Ishikawa (cell line): ENCODE results near the gene CAMK1G.

Source experiments
- CEBPB ChIP-seq: IDR thresholded peaks from 2 replicates; pipeline ENCODE4 v1.6.1; 2012
- EP300 ChIP-seq: IDR thresholded peaks from 2 replicates; pipeline ENCODE4 v1.6.1; 2012; ENCODE audit warnings: borderline replicate concordance
- MAX ChIP-seq: IDR thresholded peaks from 2 replicates; pipeline ENCODE4 v1.6.1; 2012
- NFIC ChIP-seq: IDR thresholded peaks from 2 replicates; pipeline ENCODE4 v1.6.1; 2012
- RAD21 ChIP-seq: IDR thresholded peaks from 2 replicates; pipeline ENCODE4 v1.6.1; 2012; ENCODE audit warnings: low read depth
- TAF1 ChIP-seq: IDR thresholded peaks from 2 replicates; pipeline ENCODE4 v1.6.1; 2012; ENCODE audit warnings: low read depth, mild to moderate bottlenecking
- TCF12 ChIP-seq: IDR thresholded peaks from 2 replicates; pipeline ENCODE4 v1.6.1; 2012; ENCODE audit warnings: low read depth
- TEAD4 ChIP-seq: IDR thresholded peaks from 2 replicates; pipeline ENCODE4 v1.6.1; 2012
- USF1 ChIP-seq: IDR thresholded peaks from 2 replicates; pipeline ENCODE4 v1.6.1; 2012
- YY1 ChIP-seq: IDR thresholded peaks from 2 replicates; pipeline ENCODE4 v1.6.1; 2012; ENCODE audit warnings: low read depth
- ZBTB7A ChIP-seq: IDR thresholded peaks from 2 replicates; pipeline ENCODE4 v1.6.1; 2012; ENCODE audit warnings: low read depth

GRCh38 chr1:209609041-209609790 lies 25.7 kb downstream of the CAMK1G start:
- TF ChIP-seq CEBPB (no peak), ZBTB7A (no peak), TAF1 (no peak), MAX (no peak), EP300 (no peak), RAD21 (no peak), YY1 (no peak), USF1 (no peak), TEAD4 (no peak), TCF12 (no peak), NFIC (no peak)
